Sigmoid colon (tissue), 4 donors: ENCODE data around the gene SINHCAF.

Experiments
- CTCF ChIP-seq, 4 experiments: fragments of 450-650 bp in 3 of 4; fragments of 200-600 bp in 1 of 4; IDR thresholded peaks; one replicate each; pipeline ENCODE4 v1.5.1; 2016 to 2019; ENCODE audit warnings: antibody characterized with exemption in 4 of 4, mild to moderate bottlenecking in 3 of 4, moderate library complexity in 2 of 4
- EP300 ChIP-seq, 4 donors: sonication (generic); formaldehyde crosslinking; IDR thresholded peaks; one replicate each; pipeline ENCODE4 v1.6.1; 2017; ENCODE audit warnings: antibody characterized with exemption in 4 of 4
- POLR2A ChIP-seq, 2 donors: fragments of 450-650 bp; IDR thresholded peaks; one replicate each; pipeline ENCODE4 v1.6.1; 2016; ENCODE audit warnings: antibody characterized with exemption in 2 of 2, mild to moderate bottlenecking in 2 of 2, moderate library complexity in 2 of 2
- POLR2AphosphoS5 ChIP-seq, 4 donors: sonication (generic); formaldehyde crosslinking; IDR thresholded peaks; one replicate each; pipeline ENCODE4 v1.6.1; 2017; ENCODE audit warnings: antibody characterized with exemption in 4 of 4

- TF ChIP-seq CTCF (IDR thresholded peaks at IDR 0.05) (no peak), POLR2A (IDR thresholded peaks at IDR 0.05) (no peak), EP300 (IDR thresholded peaks at IDR 0.05) (no peak), POLR2AphosphoS5 (IDR thresholded peaks at IDR 0.05) (no peak)
Measured at GRCh38 chr12:31371256-31371620, 45.3 kb upstream of the SINHCAF start.
